Colonic mucosa (tissue), 4 donors: ENCODE data around the gene SRF. TPM values are rescaled to one million over a fixed set of nuclear protein-coding genes. Genes with fewer than 3 reads are reported as not detected.

Source experiments
- DNase-seq: peaks from one replicate; pipeline ENCODE4 v3.0.0-alpha.2; 2020
- H3K27ac ChIP-seq: fragments of 200-600 bp; one replicate; pipeline ENCODE4 v1.8.0; 2021
- H3K27me3 ChIP-seq: fragments of 200-600 bp; one replicate; pipeline ENCODE4 v1.8.0; 2021
- H3K36me3 ChIP-seq: fragments of 200-600 bp; one replicate; pipeline ENCODE4 v1.8.0; 2021
- H3K4me1 ChIP-seq: fragments of 200-600 bp; one replicate; pipeline ENCODE4 v1.8.0; 2021; ENCODE audit warnings: mild to moderate bottlenecking
- H3K4me3 ChIP-seq: fragments of 200-600 bp; one replicate; pipeline ENCODE4 v1.8.0; 2021
- H3K9ac ChIP-seq, 2 donors: one replicate each; pipeline ENCODE4 v1.7.0; 2013; ENCODE audit warnings: control low read depth in 2 of 2, low read depth in 2 of 2, low read length in 2 of 2
- H3K9me3 ChIP-seq: fragments of 200-600 bp; one replicate; pipeline ENCODE4 v1.8.0; 2021
- CTCF ChIP-seq: fragments of 200-600 bp; IDR thresholded peaks from one replicate; pipeline ENCODE4 v1.8.0; 2022; ENCODE audit warnings: antibody characterized with exemption, mild to moderate bottlenecking
- intact Hi-C: fragments of 100-400 bp; cut with DNase I; formaldehyde crosslinking; loops from one replicate; pipeline ENCODE4 v1.14.1; 2022
- total RNA-seq, 2 donors: library from RNA; stranded (reverse); fragmentation: NEBNext Ultra II Directional in 1 of 2; extraction: Animal tissue kit (Norgen Biotek cat#: 25700) in 1 of 2; gene quantifications; one replicate each; pipeline ENCODE4 v1.2.1, GENCODE V29; 2021
- donor health status: healthy.
- donor health status: DM: no; HTN: no; CAD: no.
- donor health status: DM: no; HTN: no; CAD: no.

Gene SRF
- total RNA-seq, 2 donors from 2014 or later, result 24.8 to 37.6 TPM

DNA sequence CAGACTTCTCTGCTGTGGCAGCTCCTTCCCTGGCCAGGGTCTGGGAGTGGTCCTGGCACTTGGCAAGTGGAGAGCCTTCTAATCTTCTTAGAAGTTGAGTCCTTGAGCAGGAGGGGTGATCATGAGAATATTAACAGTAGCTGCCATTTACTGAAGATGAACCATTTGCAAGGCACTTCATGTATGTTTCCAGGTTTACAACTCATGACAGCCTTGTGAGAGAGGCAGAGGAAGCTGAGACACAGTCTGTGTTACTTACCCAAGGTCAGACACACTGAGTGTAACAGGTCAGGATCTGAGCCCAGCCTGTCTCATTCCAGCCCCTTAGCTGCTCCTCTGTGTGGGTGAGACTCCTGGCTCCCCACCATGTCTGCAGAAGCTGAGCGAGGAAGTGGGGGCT is 45.5 kb upstream of the SRF start:
- intact Hi-C loops, result loop anchor here (5.0 kb wide), 1 partner anchor 53 kb away; no protein-coding TSS in a partner anchor
- Histone ChIP-seq H3K27me3 (no peaks in the 10 kb centered on the region), H3K9ac (no peak overlapping the region), H3K27ac (no peak overlapping the region), H3K4me3 (no peak overlapping the region), H3K36me3 (no peaks in the 10 kb centered on the region), H3K4me1 (no peaks in the 10 kb centered on the region), H3K9me3 (no peaks in the 10 kb centered on the region)
- no peak for DNase-seq
- no peak for TF ChIP-seq CTCF

- intact Hi-C loops, result loop anchor here (5.0 kb wide), 1 partner anchor 55 kb away; no protein-coding TSS in a partner anchor
- no peak overlapping the region for H3K9ac ChIP-seq
- no peaks in the 10 kb centered on the region for H3K9me3 ChIP-seq
- DNase-seq, result no peak
- no peaks in the 10 kb centered on the region for H3K27me3 ChIP-seq
- no peaks in the 10 kb centered on the region for H3K36me3 ChIP-seq
- no peak for TF ChIP-seq CTCF
- H3K4me1 ChIP-seq, result no peaks in the 10 kb centered on the region
- H3K27ac ChIP-seq, result no peak overlapping the region
- H3K4me3 ChIP-seq, result no peak overlapping the region
Measured at GRCh38 chr6:43127180-43127579, 43.9 kb upstream of the SRF start.

GRCh38 chr6:43127877-43128276 is 43.2 kb upstream of the SRF start:
- no peak overlapping the region for H3K9ac ChIP-seq
- no peaks in the 10 kb centered on the region for H3K4me1 ChIP-seq
- no peaks in the 10 kb centered on the region for H3K9me3 ChIP-seq
- intact Hi-C loops, result loop anchor here (5.0 kb wide), 1 partner anchor 56 kb away; no protein-coding TSS in a partner anchor
- no peaks in the 10 kb centered on the region for H3K27me3 ChIP-seq
- H3K27ac ChIP-seq, result no peak overlapping the region
- DNase-seq, result no peak
- no peaks in the 10 kb centered on the region for H3K36me3 ChIP-seq
- TF ChIP-seq CTCF, result no peak
- H3K4me3 ChIP-seq, result no peak overlapping the region

- intact Hi-C loops, result loop anchor here (5.0 kb wide), 1 partner anchor 57 kb away; no protein-coding TSS in a partner anchor
- H3K9ac ChIP-seq, result no peak overlapping the region
- no peak overlapping the region for H3K4me3 ChIP-seq
- H3K4me1 ChIP-seq, result no peaks in the 10 kb centered on the region
- no peaks in the 10 kb centered on the region for H3K9me3 ChIP-seq
- H3K36me3 ChIP-seq, result no peaks in the 10 kb centered on the region
- no peak overlapping the region for H3K27ac ChIP-seq
- TF ChIP-seq CTCF, result no peak
- no peak for DNase-seq
- no peaks in the 10 kb centered on the region for H3K27me3 ChIP-seq
Measured at GRCh38 chr6:43128926-43129325, 42.1 kb upstream of the SRF start.

GRCh38 chr6:43129434-43130194 is 41.5 kb upstream of the SRF start:
- no peaks in the 10 kb centered on the region for H3K9me3 ChIP-seq
- no peak overlapping the region for H3K27ac ChIP-seq
- peak; percentile 46 for DNase-seq
- intact Hi-C loops, result loop anchor here (5.0 kb wide), 1 partner anchor 57 kb away; no protein-coding TSS in a partner anchor
- TF ChIP-seq CTCF, result peak; percentile 34
- H3K4me3 ChIP-seq, result no peak overlapping the region
- H3K9ac ChIP-seq, result peak overlapping the region in 1 of 2 donors; percentile 2
- no peaks in the 10 kb centered on the region for H3K36me3 ChIP-seq
- no peaks in the 10 kb centered on the region for H3K4me1 ChIP-seq
- no peaks in the 10 kb centered on the region for H3K27me3 ChIP-seq
